Measurements from ENCODE around the gene ADPRM.

DNA sequence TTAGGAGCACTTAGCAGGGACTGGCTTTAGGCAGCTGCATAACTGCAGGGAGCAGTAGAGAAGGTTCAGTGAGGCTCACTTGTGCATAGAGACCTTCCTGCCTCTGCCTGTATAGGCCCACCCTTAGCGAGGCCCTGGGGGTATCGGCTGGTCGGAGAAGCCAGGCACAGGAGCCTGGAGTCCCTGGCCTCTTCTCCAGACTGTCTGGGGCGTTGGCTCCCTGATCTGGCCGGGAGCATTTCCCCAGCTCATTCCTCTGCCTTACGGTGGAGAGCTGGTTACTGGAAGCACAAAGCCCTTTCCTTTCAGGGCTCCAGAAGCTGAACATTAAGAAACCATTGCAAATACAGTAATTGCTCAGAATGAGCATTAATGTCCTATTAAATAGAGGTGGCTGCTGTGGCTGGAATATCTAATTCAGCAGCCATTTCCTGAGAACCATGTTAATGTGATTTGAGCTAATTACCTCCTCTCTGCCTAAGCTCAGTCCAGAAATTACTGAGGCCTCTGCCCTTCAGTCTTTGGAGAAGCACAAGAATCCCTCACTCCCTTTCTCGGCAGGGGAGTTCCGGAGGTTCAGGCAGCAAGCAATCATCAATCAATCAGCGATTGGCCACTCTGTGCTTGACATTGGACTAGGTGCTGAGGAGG, 51.3 kb downstream of the ADPRM start:
- no peak for TF ChIP-seq ZNF768 (tag by site-specific recombination; IDR thresholded peaks at IDR 0.05)
- TF ChIP-seq ZNF324 (tag by site-specific recombination; IDR thresholded peaks at IDR 0.05): no peak
- TF ChIP-seq, protein P1, sequence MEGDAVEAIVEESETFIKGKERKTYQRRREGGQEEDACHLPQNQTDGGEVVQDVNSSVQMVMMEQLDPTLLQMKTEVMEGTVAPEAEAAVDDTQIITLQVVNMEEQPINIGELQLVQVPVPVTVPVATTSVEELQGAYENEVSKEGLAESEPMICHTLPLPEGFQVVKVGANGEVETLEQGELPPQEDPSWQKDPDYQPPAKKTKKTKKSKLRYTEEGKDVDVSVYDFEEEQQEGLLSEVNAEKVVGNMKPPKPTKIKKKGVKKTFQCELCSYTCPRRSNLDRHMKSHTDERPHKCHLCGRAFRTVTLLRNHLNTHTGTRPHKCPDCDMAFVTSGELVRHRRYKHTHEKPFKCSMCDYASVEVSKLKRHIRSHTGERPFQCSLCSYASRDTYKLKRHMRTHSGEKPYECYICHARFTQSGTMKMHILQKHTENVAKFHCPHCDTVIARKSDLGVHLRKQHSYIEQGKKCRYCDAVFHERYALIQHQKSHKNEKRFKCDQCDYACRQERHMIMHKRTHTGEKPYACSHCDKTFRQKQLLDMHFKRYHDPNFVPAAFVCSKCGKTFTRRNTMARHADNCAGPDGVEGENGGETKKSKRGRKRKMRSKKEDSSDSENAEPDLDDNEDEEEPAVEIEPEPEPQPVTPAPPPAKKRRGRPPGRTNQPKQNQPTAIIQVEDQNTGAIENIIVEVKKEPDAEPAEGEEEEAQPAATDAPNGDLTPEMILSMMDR (tag by site-specific recombination; IDR thresholded peaks at IDR 0.05): no peak
- TF ChIP-seq KLF10 (tag by site-specific recombination; IDR thresholded peaks at IDR 0.05): no peak
- no peak for TF ChIP-seq ELK4 (IDR thresholded peaks at IDR 0.05; ENCODE audit: borderline replicate concordance, low read depth, low read length)
- TF ChIP-seq YY1 (tag by site-specific recombination; IDR thresholded peaks at IDR 0.05): no peak
- no peak for TF ChIP-seq ZBTB1 (tag by site-specific recombination; IDR thresholded peaks at IDR 0.05)
- no peak for TF ChIP-seq ZNF423 (tag by site-specific recombination; IDR thresholded peaks at IDR 0.05)
- no peak for TF ChIP-seq ZNF24 (tag by site-specific recombination; IDR thresholded peaks at IDR 0.05)
- no peak for TF ChIP-seq ZNF335 (tag by site-specific recombination; conservative IDR thresholded peaks at IDR 0.05)
- TF ChIP-seq, protein P2, sequence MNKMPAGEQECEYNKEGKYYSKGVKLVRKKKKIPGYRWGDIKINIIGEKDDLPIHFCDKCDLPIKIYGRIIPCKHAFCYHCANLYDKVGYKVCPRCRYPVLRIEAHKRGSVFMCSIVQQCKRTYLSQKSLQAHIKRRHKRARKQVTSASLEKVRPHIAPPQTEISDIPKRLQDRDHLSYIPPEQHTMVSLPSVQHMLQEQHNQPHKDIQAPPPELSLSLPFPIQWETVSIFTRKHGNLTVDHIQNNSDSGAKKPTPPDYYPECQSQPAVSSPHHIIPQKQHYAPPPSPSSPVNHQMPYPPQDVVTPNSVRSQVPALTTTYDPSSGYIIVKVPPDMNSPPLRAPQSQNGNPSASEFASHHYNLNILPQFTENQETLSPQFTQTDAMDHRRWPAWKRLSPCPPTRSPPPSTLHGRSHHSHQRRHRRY (tag by site-specific recombination; IDR thresholded peaks at IDR 0.05): no peak
- TF ChIP-seq PRDM1 (tag by site-specific recombination; IDR thresholded peaks at IDR 0.05): no peak

Measured in HEK293 (cell line).